Karpas-422 (cell line): ENCODE data around the gene MOV10L1. TPM values are rescaled to one million over a fixed set of nuclear protein-coding genes. Genes with fewer than 3 reads are reported as not detected.

ENCODE experiments used
- DNase-seq: peaks from one replicate; pipeline ENCODE4 v3.0.0-alpha.2; 2015
- H2AFZ ChIP-seq: fragments of 200-600 bp; sonication (generic); 2 replicates; pipeline ENCODE4 v1.6.1; 2014; ENCODE audit warnings: antibody characterized with exemption, low read length, mixed read lengths
- H3K27ac ChIP-seq: fragments of 200-600 bp; sonication (generic); 2 replicates; pipeline ENCODE4 v1.5.1; 2014; ENCODE audit warnings: mild to moderate bottlenecking, low read length, moderate library complexity
- H3K27me3 ChIP-seq: fragments of 200-600 bp; sonication (generic); 2 replicates; pipeline ENCODE4 v1.6.1; 2014; ENCODE audit warnings: low read length, mixed read lengths
- H3K36me3 ChIP-seq: fragments of 200-600 bp; sonication (generic); 2 replicates; pipeline ENCODE4 v1.6.1; 2014; ENCODE audit warnings: low read length, mixed read lengths; ENCODE audit not compliant: insufficient read depth
- H3K4me1 ChIP-seq: fragments of 200-600 bp; sonication (generic); 2 replicates; pipeline ENCODE4 v1.6.1; 2014; ENCODE audit warnings: mild to moderate bottlenecking, low read length, mixed read lengths
- H3K4me2 ChIP-seq: fragments of 200-600 bp; sonication (generic); 2 replicates; pipeline ENCODE4 v1.6.1; 2014; ENCODE audit warnings: low read length, low read depth, mild to moderate bottlenecking; ENCODE audit not compliant: poor library complexity, severe bottlenecking
- H3K4me3 ChIP-seq: fragments of 200-600 bp; sonication (generic); 2 replicates; pipeline ENCODE4 v1.5.1; 2014; ENCODE audit warnings: mild to moderate bottlenecking, antibody characterized with exemption, low read length, mixed read lengths
- H3K79me2 ChIP-seq: fragments of 200-600 bp; sonication (generic); 2 replicates; pipeline ENCODE4 v1.6.1; 2014; ENCODE audit warnings: mild to moderate bottlenecking, low read length, mixed read lengths
- H3K9ac ChIP-seq: fragments of 200-600 bp; sonication (generic); 2 replicates; pipeline ENCODE4 v1.6.0; 2014; ENCODE audit warnings: low read length
- H3K9me2 ChIP-seq: fragments of 200-600 bp; sonication (generic), shearing (Covaris generic); replicated peaks from 2 replicates; pipeline ENCODE4 v1.6.0; 2014; ENCODE audit warnings: mild to moderate bottlenecking, low read length, moderate library complexity; ENCODE audit not compliant: insufficient read depth
- H3K9me3 ChIP-seq: fragments of 300-700, 200-600 bp; sonication (generic); 2 replicates; pipeline ENCODE4 v1.6.1; 2014; ENCODE audit warnings: low read length, mixed read lengths
- H4K20me1 ChIP-seq: fragments of 200-600 bp; sonication (generic); 2 replicates; pipeline ENCODE4 v1.6.1; 2014; ENCODE audit warnings: mild to moderate bottlenecking, antibody characterized with exemption, low read length, low read depth; ENCODE audit not compliant: insufficient read depth
- total RNA-seq: library from RNA; depleted of rRNA; stranded (reverse); fragments of >200 nt; shearing (Covaris generic); gene quantifications from 2 replicates; pipeline ENCODE4 v1.2.3, GENCODE V29; 2014; ENCODE audit warnings: low replicate concordance

Gene MOV10L1
- total RNA-seq, 1 experiment from 2014 or later: 2.9 TPM

DNA sequence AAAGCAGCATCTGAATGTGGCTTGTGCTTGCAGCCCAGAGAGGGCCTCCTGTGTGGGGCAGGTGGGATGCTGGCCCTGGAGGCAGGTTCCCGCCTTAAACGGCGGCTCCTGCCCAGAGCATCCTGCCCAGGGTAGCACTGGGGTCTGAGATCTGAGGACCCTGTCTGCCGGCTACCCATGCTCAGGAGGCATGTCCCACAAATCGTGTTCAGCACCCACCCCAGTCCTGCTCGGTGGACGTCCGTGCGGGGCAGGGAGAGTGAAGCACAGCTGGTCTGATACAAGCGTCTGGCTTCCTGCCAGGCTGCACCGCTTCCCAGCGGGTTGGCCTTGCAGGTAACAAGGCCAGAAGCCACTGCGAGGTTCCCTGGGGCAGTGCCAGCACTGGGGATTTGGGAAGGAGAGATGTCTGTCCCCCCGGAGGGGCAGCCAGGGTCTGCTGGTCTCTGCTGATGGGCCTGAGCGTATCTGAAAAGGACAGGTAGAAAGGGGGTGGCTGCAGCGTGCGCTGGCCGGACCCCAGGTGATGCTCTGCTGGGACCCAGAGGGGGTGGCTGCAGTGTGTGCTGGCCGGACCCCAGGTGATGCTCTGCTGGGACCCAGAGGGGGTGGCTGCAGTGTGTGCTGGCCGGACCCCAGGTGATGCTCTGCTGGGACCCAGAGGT is 99.5 kb downstream of the MOV10L1 start:
- peak overlapping the region; percentile 97 for H3K27ac ChIP-seq
- no peaks in the 10 kb centered on the region for H3K9me3 ChIP-seq
- H3K36me3 ChIP-seq: 0 out of 2 replicates have a peak, but pooled peaks cover under 1% of the 10 kb centered on the region
- H3K9ac ChIP-seq: peak overlapping the region; percentile 74
- peaks cover 11% of the 10 kb centered on the region; the same call in 1 of the 2 replicates for H4K20me1 ChIP-seq
- peaks cover 42% of the 10 kb centered on the region for H3K79me2 ChIP-seq
- H3K4me2 ChIP-seq: peak overlapping the region; percentile 70
- peak overlapping the region; percentile 66 for H3K4me3 ChIP-seq
- peaks cover 81% of the 10 kb centered on the region for H3K4me1 ChIP-seq
- no peaks in the 10 kb centered on the region for H3K27me3 ChIP-seq
- peak; percentile 66 for DNase-seq
- no peaks in the 10 kb centered on the region for H3K9me2 ChIP-seq
- H2AFZ ChIP-seq: no peak overlapping the region

DNA sequence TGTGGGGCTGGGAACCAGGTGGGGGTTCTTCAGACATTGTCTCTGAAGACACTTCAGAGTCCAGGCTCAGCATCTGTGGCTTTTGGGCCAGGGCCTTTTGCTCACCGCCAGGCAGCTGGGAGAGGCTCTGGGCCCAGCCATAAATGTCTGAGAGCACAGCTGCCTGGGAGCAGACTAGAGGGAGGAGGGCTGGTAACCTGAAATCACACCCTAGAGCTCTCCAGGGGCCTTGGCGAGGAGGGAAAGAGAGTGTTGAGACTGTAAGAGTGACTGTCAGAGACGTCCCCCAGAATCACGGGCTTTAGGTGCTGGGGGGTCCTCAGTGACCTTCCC is 100.0 kb downstream of the MOV10L1 start:
- no peaks in the 10 kb centered on the region for H3K27me3 ChIP-seq
- DNase-seq: no peak
- H3K79me2 ChIP-seq: peaks cover 44% of the 10 kb centered on the region
- H3K4me2 ChIP-seq: peak overlapping the region; percentile 70
- peak overlapping the region; percentile 66 for H3K4me3 ChIP-seq
- peak overlapping the region; percentile 74 for H3K9ac ChIP-seq
- H3K9me2 ChIP-seq: no peaks in the 10 kb centered on the region
- H3K4me1 ChIP-seq: peaks cover 86% of the 10 kb centered on the region
- H3K36me3 ChIP-seq: 0 out of 2 replicates have a peak, but pooled peaks cover 5% of the 10 kb centered on the region
- no peaks in the 10 kb centered on the region for H3K9me3 ChIP-seq
- H4K20me1 ChIP-seq: peaks cover 11% of the 10 kb centered on the region; the same call in 1 of the 2 replicates
- peak overlapping the region; percentile 97 for H3K27ac ChIP-seq
- H2AFZ ChIP-seq: no peak overlapping the region

- Histone ChIP-seq H3K9me2 (no peaks in the 10 kb centered on the region), H3K9me3 (no peaks in the 10 kb centered on the region), H3K9ac (peak overlapping the region; percentile 74), H3K27ac (peak overlapping the region; percentile 97), H3K79me2 (peaks cover 46% of the 10 kb centered on the region), H4K20me1 (peaks cover 11% of the 10 kb centered on the region; the same call in 1 of the 2 replicates), H3K4me1 (peaks cover 88% of the 10 kb centered on the region), H3K36me3 (0 out of 2 replicates have a peak, but pooled peaks cover 5% of the 10 kb centered on the region), H3K4me2 (peak overlapping the region; percentile 70), H3K4me3 (peak overlapping the region; percentile 66), H3K27me3 (no peaks in the 10 kb centered on the region), H2AFZ (no peak overlapping the region)
- DNase-seq: peak; percentile 94
Observed at GRCh38 chr22:50190182-50190940, 100.6 kb downstream of the MOV10L1 start.

- peaks cover 11% of the 10 kb centered on the region; the same call in 1 of the 2 replicates for H4K20me1 ChIP-seq
- no peaks in the 10 kb centered on the region for H3K9me3 ChIP-seq
- H3K4me1 ChIP-seq: peaks cover 91% of the 10 kb centered on the region
- no peaks in the 10 kb centered on the region for H3K27me3 ChIP-seq
- peak overlapping the region; percentile 66 for H3K4me3 ChIP-seq
- H3K9me2 ChIP-seq: no peaks in the 10 kb centered on the region
- H3K36me3 ChIP-seq: 0 out of 2 replicates have a peak, but pooled peaks cover 5% of the 10 kb centered on the region
- H3K27ac ChIP-seq: peak overlapping the region; percentile 97
- DNase-seq: peak; percentile 93
- H3K79me2 ChIP-seq: peaks cover 44% of the 10 kb centered on the region
- H3K9ac ChIP-seq: peak overlapping the region; percentile 74
- no peak overlapping the region for H2AFZ ChIP-seq
- H3K4me2 ChIP-seq: peak overlapping the region; percentile 70
Observed at GRCh38 chr22:50190941-50191741, 101.3 kb downstream of the MOV10L1 start.

DNA sequence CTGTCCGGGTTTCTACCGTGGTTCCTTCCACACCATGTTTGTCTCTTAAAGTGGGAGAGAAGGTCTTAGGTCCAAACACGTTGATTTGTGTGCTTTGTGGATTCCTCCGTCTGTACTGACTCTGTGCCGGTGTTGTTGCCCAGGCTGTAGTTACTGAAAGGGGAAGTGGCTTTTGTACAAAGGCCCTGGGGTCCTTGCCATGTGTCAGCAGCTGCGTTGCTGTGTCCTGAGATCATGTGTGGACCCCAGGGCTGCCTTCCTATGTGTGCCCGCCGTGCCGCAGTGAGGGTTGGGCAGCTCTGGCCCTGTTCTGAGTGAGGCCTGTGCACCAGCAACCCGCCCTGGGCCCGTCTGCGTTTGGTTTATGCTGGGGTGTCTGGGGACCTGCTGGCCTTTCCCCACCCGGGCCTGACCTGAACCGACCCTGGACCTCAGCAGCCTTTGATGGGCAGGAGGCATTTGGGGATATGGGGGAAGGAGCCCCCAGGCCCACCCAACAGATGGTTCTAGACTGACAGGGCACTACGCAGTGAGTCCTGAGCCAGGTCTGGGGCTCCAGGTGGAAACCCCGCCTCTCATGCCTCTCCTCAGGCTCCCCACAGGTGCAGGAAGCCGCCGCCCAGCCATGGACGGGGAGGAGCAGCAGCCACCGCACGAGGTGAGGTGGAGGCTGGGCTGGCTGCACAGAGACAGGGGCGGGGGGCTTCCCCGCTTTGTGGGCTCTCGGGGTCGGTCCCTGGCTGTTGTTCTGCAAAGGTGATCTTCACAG is 102.8 kb downstream of the MOV10L1 start:
- peaks cover 90% of the 10 kb centered on the region for H3K4me1 ChIP-seq
- no peaks in the 10 kb centered on the region for H3K9me3 ChIP-seq
- no peaks in the 10 kb centered on the region for H3K27me3 ChIP-seq
- H3K27ac ChIP-seq: peak overlapping the region; percentile 97
- H4K20me1 ChIP-seq: peaks cover 11% of the 10 kb centered on the region; the same call in 1 of the 2 replicates
- peak; percentile 83 for DNase-seq
- no peak overlapping the region for H2AFZ ChIP-seq
- H3K9me2 ChIP-seq: no peaks in the 10 kb centered on the region
- H3K79me2 ChIP-seq: peaks cover 30% of the 10 kb centered on the region
- peak overlapping the region; percentile 66 for H3K4me3 ChIP-seq
- H3K36me3 ChIP-seq: 0 out of 2 replicates have a peak, but pooled peaks cover 5% of the 10 kb centered on the region
- peak overlapping the region; percentile 70 for H3K4me2 ChIP-seq
- H3K9ac ChIP-seq: peak overlapping the region; percentile 74

- Histone ChIP-seq H3K79me2 (peaks cover 27% of the 10 kb centered on the region), H4K20me1 (peaks cover 11% of the 10 kb centered on the region; the same call in 1 of the 2 replicates), H3K36me3 (0 out of 2 replicates have a peak, but pooled peaks cover 5% of the 10 kb centered on the region), H3K4me2 (no peak overlapping the region), H3K4me1 (peaks cover 82% of the 10 kb centered on the region), H3K4me3 (no peak overlapping the region), H3K9ac (no peak overlapping the region), H2AFZ (no peak overlapping the region), H3K9me3 (no peaks in the 10 kb centered on the region), H3K27me3 (no peaks in the 10 kb centered on the region), H3K27ac (peak overlapping the region; percentile 97), H3K9me2 (no peaks in the 10 kb centered on the region)
- no peak for DNase-seq
Observed at GRCh38 chr22:50193621-50194020, 103.8 kb downstream of the MOV10L1 start.

DNA sequence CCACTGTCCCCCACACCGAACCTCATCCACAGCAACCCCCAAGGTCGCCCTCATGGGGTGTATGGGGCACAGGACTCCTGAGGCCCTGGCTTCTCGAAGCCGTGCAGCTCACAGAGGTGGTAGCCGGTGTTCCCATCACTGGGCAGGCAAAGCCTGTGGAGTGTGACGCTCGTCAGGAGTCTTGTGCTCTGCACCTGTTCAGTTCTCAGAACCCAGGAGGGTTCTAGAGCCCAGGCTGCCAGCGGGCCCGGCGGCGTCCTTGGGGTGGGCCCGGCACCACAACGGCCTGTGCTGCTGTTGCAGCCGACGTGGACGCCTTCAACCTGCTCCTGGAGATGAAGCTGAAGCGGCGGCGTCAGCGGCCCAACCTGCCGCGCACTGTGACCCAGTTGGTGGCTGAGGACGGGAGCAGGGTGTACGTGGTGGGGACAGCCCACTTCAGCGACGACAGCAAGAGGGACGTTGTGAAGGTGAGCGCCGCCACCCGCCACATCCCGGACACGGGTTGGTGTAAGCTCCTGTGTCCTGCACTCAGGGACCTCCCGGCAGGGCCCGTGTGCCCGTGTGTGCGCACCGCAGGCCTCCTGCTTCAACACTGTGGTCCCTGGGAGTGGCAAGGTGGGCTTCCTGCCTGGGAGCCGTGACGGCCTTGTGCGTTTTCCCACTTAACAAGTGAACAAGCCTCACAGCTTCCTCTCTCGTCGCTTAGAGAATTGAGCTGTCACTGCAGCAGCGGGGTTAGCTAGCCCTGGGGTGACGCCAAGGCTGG is 104.4 kb downstream of the MOV10L1 start:
- Histone ChIP-seq H3K36me3 (0 out of 2 replicates have a peak, but pooled peaks cover 5% of the 10 kb centered on the region), H3K4me3 (no peak overlapping the region), H3K4me2 (no peak overlapping the region), H3K9me3 (no peaks in the 10 kb centered on the region), H4K20me1 (peaks cover 5% of the 10 kb centered on the region; the same call in 1 of the 2 replicates), H3K27me3 (no peaks in the 10 kb centered on the region), H3K27ac (peak overlapping the region; percentile 97), H3K9ac (0 out of 2 replicates have a peak overlapping the region, but pooled peaks have one; percentile 7), H3K79me2 (peaks cover 25% of the 10 kb centered on the region), H3K9me2 (no peaks in the 10 kb centered on the region), H2AFZ (no peak overlapping the region), H3K4me1 (peaks cover 79% of the 10 kb centered on the region)
- DNase-seq: no peak
